Measurements from ENCODE around the gene GPR87. TPM values are rescaled to one million over a fixed set of nuclear protein-coding genes. Genes with fewer than 3 reads are reported as not detected.

Gene GPR87
- total RNA-seq, 2 donors from 2014 or later = not detected

- Mint-ChIP-seq H3K36me3 (ENCODE audit: low read depth) (no peaks in the 10 kb centered on the region), H3K27me3 (ENCODE audit: insufficient read depth) (no peaks in the 10 kb centered on the region), H3K27ac (peak overlapping the region; percentile 26), H3K4me1 (peaks cover 35% of the 10 kb centered on the region), H3K9me3 (no peaks in the 10 kb centered on the region), H3K4me3 (no peak overlapping the region)
- no peak overlapping the region for H3K9ac ChIP-seq (ENCODE audit: extremely low read depth, low read length, poor library complexity, severe bottlenecking)
- no peak overlapping the region for H3K4me3 ChIP-seq (ENCODE audit: low read length)
- no peaks in the 10 kb centered on the region for H3K36me3 ChIP-seq (ENCODE audit: control insufficient read depth, insufficient read depth, low read length)
- TF ChIP-seq CTCF (conservative IDR thresholded peaks at IDR 0.05) = no peak
- no peak for DNase-seq
- no peak overlapping the region for H3K27ac ChIP-seq (ENCODE audit: low read depth, low read length)
- H3K27me3 ChIP-seq (ENCODE audit: control insufficient read depth, insufficient read depth, low read length, poor library complexity, severe bottlenecking) = no peaks in the 10 kb centered on the region
- H3K4me1 ChIP-seq (ENCODE audit: control insufficient read depth, insufficient read depth, low read length) = peaks cover 9% of the 10 kb centered on the region
- peaks cover 4% of the 10 kb centered on the region for H3K9me3 ChIP-seq (ENCODE audit: control insufficient read depth, low read length)
Observed at GRCh38 chr3:151318313-151318712, 1.7 kb upstream of the GPR87 start.

- H3K4me3 Mint-ChIP-seq = no peak overlapping the region
- H3K27ac Mint-ChIP-seq = no peak overlapping the region
Observed at GRCh38 chr3:151315846-151316245, 774 bp downstream of the GPR87 start.

GRCh38 chr3:151315136-151315535 is 1.5 kb downstream of the GPR87 start:
- no peak overlapping the region for H3K4me3 Mint-ChIP-seq

More at GRCh38 chr3:151315846-151316245, 774 bp downstream of the GPR87 start:
- no peaks in the 10 kb centered on the region for H3K36me3 ChIP-seq (ENCODE audit: control insufficient read depth, insufficient read depth, low read length)
- H3K27me3 ChIP-seq (ENCODE audit: control insufficient read depth, insufficient read depth, low read length, poor library complexity, severe bottlenecking) = no peaks in the 10 kb centered on the region
- peak overlapping the region; percentile 53 for H3K9ac ChIP-seq (ENCODE audit: extremely low read depth, low read length, poor library complexity, severe bottlenecking)
- DNase-seq = no peak
- Mint-ChIP-seq H3K36me3 (ENCODE audit: low read depth) (no peaks in the 10 kb centered on the region), H3K27me3 (ENCODE audit: insufficient read depth) (no peaks in the 10 kb centered on the region), H3K9me3 (no peaks in the 10 kb centered on the region), H3K4me1 (peaks cover 39% of the 10 kb centered on the region)
- peaks cover 5% of the 10 kb centered on the region for H3K9me3 ChIP-seq (ENCODE audit: control insufficient read depth, low read length)
- H3K4me1 ChIP-seq (ENCODE audit: control insufficient read depth, insufficient read depth, low read length) = peaks cover 9% of the 10 kb centered on the region
- 96% methylated on average over 2 of the region's 2 CpGs; no CpG with 5 or more reads in 1 of the 2 experiments for WGBS, 2 experiments (ENCODE audit: insufficient coverage in 1 of 2, insufficient read length in 1 of 2)
- no peak for TF ChIP-seq CTCF (conservative IDR thresholded peaks at IDR 0.05)
- H3K27ac ChIP-seq (ENCODE audit: low read depth, low read length) = no peak overlapping the region
- peak overlapping the region; percentile 51 for H3K4me3 ChIP-seq (ENCODE audit: low read length)

More at GRCh38 chr3:151315136-151315535, 1.5 kb downstream of the GPR87 start:
- DNase-seq = no peak
- WGBS, 2 experiments (ENCODE audit: insufficient coverage in 1 of 2, insufficient read length in 1 of 2) = 93% methylated on average over 2 of the region's 2 CpGs; no CpG with 5 or more reads in 1 of the 2 experiments
- Mint-ChIP-seq H3K9me3 (no peaks in the 10 kb centered on the region), H3K36me3 (ENCODE audit: low read depth) (no peaks in the 10 kb centered on the region), H3K27me3 (ENCODE audit: insufficient read depth) (no peaks in the 10 kb centered on the region), H3K4me1 (peaks cover 36% of the 10 kb centered on the region), H3K27ac (peak overlapping the region; percentile 94)
- H3K4me1 ChIP-seq (ENCODE audit: control insufficient read depth, insufficient read depth, low read length) = peaks cover 9% of the 10 kb centered on the region
- peaks cover 5% of the 10 kb centered on the region for H3K9me3 ChIP-seq (ENCODE audit: control insufficient read depth, low read length)
- TF ChIP-seq CTCF (conservative IDR thresholded peaks at IDR 0.05) = no peak
- H3K4me3 ChIP-seq (ENCODE audit: low read length) = peak overlapping the region; percentile 51
- peak overlapping the region; percentile 74 for H3K9ac ChIP-seq (ENCODE audit: extremely low read depth, low read length, poor library complexity, severe bottlenecking)
- H3K27ac ChIP-seq (ENCODE audit: low read depth, low read length) = peak overlapping the region; percentile 21
- no peaks in the 10 kb centered on the region for H3K27me3 ChIP-seq (ENCODE audit: control insufficient read depth, insufficient read depth, low read length, poor library complexity, severe bottlenecking)
- H3K36me3 ChIP-seq (ENCODE audit: control insufficient read depth, insufficient read depth, low read length) = no peaks in the 10 kb centered on the region

Data from endodermal cell (in vitro differentiated cells).